Astrocyte (in vitro differentiated cells and primary cell): ENCODE data around the gene MSRB3.

Experiments used
- CTCF ChIP-seq: IDR thresholded peaks from 2 replicates; pipeline ENCODE4 v1.5.1; 2011; ENCODE audit warnings: low read depth, mild to moderate bottlenecking, inconsistent platforms, low read length, moderate library complexity; ENCODE audit not compliant: insufficient read depth
- EZH2 ChIP-seq: IDR thresholded peaks from 2 replicates; pipeline ENCODE4 v1.6.1; 2012; ENCODE audit warnings: mild to moderate bottlenecking, low read length, inconsistent platforms; ENCODE audit not compliant: insufficient read depth

- no peak for TF ChIP-seq CTCF
- TF ChIP-seq EZH2 = no peak
These were observed 223.5 kb downstream of the MSRB3 start for GRCh38 chr12:65501935-65502334.
